GM20431 (cell line): ENCODE measurements around the gene LIMK1.

Source experiments
- in situ Hi-C: fragments of 300-500 bp; cut with MseI, MboI; formaldehyde crosslinking; loops from one replicate; pipeline ENCODE4 v1.15.0; 2020; ENCODE audit warnings: low sequenced_read_pairs; ENCODE audit not compliant: unreplicated experiment

Gene LIMK1

DNA sequence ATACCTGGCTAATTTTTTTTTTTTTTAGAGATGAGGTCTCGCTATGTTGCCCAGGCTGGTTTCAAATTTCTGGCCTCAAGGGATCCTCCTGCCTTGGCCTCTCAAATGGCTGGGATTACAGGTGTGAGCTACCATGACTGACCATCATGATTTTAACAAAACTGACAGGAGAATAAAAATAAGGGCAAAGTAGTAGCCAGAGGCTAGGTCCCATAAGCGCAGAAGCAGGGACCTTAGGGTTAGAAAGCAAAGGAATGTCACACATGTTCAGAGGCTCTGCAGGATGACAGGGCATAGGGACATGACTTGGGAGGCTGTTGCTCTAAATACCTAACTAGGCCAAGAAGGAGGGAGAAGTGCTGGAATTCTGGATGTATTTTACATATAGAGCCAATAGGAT, 5.1 kb upstream of the LIMK1 start:
- in situ Hi-C loops, result no loop called here

DNA sequence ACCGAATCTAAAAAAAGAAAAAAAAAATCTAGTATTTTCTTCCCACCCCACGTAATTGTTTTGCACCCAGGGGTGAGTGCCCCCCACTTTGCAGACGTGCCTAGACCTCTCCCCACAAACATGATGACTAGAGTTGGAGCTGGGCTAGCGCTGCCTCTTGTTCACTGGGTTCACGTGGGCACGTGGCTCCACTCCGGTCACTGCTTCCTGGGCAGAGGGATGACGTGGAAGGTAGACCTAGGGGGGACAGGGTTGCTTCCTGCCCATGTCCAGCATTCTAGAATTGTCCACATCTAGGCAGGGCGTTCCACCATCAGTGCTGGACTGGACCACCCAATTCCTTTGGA, 861 bp upstream of the LIMK1 start:
- in situ Hi-C loops, result no loop called here

DNA sequence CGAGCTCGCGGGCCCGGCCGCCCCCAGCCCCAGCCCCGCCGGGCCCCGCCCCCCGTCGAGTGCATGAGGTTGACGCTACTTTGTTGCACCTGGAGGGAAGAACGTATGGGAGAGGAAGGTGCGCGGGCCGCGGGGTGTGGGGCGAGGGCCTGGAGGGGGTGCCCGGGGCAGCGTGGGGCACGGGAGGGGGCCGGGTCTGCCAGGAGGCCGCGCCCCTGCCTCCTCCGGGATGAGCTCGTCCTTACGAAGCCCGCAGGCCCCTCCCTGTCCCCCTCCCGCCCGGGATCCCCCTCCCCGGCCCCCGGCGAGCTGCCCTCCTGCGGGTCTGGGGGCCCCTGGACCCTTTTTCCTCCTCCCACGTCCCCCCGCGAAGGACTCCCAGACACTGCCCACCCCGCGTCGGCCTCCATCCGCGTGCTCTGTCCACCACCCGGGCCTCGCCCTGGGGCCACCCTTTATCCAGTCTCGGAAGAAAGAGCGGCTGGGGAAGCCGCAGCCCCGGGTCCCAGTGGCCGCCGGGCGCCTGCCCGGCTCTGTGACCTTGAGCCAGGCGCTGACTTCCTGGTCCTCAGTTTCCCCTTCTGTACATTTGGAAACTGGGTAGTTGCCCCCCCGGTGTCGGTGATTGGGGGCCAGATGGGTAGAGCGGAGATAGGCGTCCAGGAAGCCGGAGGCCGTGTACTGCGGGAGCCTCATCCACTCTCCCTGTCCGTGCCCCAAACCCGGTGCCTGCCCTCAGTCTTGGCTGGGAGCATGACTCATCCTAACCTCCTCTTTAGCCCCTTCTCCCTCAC, 521 bp downstream of the LIMK1 start:
- in situ Hi-C loops, result no loop called here

DNA sequence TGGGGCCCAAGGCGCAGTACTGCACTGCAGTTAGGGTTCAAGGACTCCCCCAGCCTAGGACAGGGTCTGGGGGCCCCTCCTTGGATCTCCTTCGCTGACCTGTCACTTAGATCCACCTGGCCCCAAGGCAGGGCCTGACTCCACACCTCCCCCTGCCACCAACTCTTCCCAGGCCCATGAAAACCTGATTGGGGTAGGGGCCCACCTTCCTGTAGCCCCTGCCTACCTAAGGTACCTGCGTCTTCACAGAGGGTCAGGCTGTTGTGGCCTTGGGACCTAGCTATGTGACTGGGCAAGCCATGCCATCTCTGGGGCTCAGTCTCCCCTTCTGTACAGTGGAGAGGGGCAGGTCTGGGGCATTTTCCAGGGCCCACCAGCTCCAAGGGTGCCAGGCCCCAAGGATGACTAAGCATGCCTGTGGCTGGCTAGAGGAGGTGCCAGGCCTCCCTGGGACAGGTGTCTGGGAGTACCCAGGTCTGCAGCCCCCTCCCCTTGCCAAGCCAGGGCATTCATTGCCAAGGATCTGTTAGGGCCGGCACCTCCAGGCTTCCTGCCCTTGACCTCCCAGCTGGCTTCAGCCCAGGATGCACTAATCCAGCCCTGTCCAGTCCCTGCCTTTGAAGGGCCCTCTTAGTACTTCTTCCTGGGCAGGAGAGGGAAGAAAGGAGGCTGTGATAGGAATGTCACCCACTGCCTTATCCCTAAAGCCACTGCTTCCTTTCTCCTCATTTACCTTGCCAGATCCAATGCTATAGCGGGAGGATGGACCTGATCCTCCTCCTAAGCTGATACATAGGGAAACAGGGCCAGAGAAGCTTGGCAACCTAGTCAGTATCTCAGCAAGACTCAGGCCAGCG, 1.3 kb downstream of the LIMK1 start:
- in situ Hi-C loops, result no loop called here

DNA sequence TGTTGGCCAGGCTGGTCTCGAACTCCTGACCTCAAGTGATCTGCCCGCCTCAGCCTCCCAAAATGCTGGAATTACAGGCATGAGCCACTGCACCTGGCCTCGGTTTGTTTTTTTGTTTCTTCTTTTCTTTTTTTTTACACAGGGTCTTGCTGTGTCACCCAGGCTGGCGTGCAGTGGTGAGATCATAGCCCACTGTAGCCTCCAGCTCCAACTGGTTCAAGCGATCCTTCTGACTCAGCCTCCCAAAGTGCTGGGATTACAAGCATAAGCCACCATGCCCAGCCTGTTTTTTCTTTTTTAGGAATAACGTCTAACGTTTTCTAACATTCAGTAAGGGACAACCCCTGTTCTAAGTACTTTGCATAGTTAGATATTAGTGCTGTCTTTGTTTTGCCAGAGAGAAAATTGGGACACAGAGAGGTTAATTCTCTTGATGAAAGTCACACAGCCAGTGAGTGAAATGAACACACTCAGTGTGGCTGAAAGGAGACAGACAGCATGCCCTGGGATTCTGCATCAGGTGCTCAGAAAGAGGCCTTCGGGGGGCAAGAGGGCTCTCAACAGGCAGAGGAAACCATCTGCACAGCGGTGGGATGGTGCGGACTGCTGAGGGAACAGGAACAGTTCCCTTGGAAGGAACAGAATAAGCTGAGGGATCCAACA, 4.3 kb downstream of the LIMK1 start:
- in situ Hi-C loops, result no loop called here

DNA sequence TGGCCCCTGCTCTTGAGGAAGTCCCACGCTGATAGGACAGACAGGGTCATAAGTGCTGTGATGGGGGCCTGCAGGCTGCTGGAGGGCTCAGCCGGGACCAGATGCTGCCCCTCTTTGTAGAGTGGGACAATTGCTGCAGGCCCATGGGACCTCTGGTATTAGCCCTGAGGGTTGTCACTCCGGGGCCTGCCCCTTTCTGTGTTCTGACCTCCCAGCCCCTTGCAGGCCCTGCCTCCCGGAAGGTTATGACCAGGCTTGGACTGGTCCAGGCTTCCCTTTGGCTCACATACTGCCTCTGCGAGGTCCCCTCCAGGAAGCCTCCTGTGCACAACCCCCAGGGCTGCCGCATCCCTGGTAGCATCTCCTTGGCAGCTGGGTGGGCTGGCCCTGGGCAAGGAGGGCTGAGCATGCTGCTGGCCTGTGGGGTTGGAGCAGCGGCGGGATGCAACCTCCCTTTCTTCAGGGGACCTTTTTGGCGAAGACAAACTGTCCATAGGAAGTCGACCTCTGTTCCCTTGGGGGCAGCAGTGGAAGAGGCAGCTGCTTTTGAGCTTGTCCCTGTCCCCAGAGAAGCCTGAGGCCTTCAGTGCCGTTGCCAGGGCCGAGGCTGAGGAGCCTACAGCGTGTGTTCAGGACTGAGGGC, 8.8 kb downstream of the LIMK1 start:
- in situ Hi-C loops, result no loop called here

DNA sequence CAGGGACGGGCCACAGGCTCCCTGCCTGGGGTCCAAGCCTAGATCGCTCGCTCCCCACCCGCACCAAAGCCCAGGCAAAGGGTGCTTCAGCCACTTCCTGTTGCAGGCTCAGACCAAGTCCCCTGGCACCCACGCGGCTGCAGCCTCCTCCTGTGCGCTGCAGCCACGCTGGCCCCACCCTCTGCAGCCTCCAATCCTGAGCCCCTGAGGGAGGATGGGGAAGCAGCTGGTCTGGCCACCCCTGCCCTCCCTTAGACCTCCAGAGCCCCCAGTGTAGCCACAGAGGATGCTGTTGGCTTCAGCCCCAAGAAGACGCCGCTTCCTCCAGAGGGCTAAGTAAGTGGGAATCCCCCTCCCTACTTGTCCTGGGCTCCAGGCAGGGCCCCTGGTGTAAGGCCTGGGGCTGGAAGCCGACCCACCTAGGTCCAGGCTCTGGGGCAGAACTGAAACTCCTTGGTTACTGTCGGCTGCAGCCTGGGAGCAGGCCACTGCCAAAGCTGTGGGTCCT, 9.4 kb downstream of the LIMK1 start:
- in situ Hi-C loops, result no loop called here

DNA sequence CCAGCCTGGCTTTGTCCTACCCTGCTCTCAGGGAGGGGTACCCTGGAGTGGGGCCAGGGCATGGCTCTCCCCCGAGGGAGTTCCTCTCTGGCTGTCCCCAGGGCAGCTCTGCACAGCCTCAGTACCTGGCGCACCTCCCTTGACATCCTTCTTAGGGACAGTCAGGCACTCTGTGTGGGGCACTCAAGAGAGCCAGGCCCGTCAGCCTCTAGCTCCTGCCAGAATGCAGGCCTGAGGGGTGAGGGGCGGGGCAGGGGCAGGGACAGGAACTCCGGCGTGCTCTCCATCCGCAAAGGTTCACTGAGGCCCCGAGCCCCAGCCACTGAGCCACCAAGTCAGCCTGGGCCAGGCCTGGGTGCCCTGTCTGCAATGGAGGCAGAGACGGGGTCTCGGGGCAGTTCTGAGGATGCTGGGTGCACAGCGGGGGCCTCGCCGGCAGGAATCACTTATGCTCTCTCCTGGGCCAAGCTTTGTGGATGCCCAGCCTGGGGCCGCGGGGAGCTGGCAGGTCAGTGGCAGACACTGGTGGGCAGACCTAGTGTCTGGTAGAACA, 10.1 kb downstream of the LIMK1 start:
- in situ Hi-C loops, result no loop called here

DNA sequence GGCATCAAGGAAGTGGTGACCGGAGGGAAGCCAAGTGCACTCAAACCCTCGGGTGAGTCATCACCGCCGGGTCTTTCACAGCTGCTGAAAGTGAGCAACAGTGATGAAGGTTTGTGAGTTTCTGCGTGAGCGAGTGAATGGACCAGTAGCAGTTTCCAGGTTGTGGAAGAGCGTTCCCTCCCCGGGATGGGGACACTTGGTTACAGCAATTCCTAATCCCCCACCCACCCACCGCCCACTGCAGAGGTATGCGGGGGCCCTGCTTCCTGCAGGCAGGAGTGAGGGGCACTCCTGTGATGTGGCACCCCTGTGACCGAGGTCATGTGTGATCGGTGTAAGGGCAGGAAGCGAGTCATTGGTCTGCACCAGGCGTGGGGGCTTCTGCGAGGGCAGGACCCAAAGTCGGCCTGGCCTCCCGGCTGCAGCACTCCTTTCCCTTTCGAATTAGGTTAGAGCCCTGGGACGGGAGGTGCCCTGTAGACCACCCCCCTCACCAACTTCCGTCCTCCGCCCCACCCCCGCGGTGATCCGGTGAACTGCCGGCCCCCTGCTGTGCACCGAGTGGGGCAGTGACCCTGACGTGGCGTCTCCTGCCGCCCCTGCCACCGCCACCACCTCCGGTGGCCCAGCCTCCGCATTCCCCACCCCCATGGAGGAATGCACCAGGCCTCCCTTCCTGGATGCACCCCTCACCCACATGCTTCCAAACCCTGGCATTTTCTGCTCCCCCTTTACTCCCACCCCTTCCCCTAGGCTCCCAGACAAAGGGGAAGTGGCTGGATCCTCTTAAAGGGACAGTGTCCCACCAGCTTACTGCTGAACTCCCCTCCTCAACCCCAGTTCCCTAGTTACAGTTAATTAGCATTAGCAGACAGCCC, 10.9 kb downstream of the LIMK1 start:
- in situ Hi-C loops, result no loop called here

DNA sequence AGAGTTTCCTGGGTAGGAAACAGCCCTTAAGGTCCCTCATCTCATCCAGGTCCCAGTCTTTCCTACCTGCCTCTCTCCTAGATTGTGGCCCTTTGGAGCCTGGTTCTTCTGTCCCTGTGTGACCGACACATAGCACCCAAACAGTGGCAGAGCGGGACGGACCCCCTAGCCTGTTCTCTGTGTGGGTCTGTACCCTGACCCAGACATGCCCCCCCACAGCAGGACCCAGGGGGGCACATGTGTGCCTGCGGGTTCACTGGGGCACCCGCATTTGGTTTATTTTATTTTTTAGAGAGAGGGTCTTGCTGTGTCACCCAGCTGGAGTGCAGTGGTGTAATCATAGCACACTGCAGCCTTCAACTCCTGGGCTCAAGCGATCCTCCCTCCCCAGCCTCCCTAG, 11.5 kb downstream of the LIMK1 start:
- in situ Hi-C loops, result no loop called here

DNA sequence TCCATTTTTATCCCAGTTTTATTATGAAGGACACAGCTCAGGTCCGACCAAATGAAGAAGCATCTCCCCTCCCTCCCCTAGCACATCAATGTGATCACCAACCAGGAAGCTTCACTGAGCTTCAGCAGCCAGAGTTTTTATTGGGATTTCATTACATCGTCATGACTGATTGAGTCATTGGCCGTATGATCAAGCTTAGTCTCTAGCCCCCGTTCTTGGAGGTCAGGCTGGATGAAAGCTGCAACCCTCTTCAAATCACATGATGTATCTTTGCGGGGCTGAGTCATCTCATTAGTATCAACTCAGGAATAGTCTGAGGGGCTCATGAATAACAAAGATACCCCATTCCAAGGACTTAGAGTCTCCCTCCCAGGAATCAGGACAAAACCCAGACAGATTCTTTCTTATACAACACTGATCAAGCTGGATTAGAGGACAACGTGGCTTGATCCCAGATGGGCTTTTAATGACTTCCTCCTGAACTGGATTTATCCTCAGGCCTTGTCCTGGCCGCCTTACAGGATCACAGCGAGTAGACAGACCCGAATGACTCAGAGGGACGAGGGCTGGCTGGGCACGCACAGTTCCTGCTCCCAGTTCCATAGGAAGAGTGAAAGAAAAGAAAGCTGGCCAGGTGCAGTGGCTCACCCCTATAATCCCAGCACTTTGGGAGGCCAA, 14.5 kb downstream of the LIMK1 start:
- in situ Hi-C loops, result no loop called here

DNA sequence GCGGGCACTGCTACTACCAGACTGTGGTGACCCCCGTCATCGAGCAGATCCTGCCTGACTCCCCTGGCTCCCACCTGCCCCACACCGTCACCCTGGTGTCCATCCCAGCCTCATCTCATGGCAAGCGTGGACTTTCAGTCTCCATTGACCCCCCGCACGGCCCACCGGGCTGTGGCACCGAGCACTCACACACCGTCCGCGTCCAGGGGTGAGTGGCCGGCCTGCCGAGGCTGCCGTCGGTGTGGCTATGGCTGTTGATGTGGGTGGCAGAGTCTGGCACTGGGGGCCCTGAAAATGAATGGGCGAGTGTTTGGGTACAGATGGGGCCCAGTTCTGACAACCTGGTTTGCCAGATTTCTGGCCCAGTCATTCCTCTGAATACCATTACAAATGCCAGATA, 15.4 kb downstream of the LIMK1 start:
- in situ Hi-C loops, result no loop called here

DNA sequence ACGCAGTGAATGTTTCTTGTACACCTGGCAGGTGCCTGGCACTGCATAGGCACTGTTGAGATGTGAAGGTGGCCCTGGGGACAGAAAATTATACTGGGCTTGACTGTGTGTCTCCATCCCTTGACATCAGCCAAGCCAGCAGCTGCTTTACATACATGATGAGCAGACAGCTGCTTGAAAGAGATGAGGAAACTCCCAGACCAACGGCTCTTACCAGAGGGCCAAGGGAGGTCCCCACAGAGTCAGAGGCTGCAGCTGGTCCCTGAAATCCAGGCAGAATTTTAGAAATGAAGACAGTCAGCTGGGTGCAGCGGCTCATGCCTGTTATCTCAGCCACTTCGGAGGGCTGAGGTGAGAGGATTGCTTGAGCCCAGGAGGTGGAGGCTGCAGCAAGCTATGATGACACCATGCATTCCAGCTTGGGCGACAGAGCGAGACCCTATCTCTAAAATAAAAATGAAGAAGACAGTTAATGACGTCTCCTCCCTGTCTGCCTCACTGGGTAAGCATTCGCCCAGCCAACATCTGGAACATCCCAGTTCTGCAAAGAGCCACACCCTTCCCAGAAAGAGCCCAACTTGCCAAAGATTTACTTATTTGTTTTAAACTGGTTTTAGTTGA, 17.6 kb downstream of the LIMK1 start:
- in situ Hi-C loops, result no loop called here

DNA sequence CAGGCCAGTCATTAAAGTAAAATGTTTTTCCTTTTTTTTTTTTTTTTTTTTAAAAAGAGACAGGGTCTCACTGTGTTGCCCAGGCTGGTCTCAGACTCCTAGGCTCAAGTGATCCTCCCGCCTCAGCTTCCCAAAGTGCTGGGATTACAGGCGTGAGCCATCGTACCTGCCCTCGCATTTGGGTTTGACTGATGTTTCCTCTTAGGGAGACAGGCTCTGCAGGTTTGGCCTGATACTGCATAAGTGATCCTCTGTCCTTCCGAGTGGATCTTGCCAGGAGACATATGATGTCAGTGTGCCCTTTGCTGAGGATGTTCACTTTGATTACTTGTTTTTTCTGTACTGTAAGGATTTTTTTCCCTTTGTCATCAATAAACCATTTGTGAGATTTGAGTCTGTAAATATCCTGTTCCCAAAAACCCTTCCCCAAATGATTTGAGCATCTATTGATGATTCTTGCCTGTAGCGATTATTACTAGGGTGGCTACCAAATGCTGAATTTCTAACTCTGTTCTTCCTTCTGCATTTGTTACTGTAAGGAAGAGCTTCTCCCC, 19.7 kb downstream of the LIMK1 start:
- in situ Hi-C loops, result no loop called here

DNA sequence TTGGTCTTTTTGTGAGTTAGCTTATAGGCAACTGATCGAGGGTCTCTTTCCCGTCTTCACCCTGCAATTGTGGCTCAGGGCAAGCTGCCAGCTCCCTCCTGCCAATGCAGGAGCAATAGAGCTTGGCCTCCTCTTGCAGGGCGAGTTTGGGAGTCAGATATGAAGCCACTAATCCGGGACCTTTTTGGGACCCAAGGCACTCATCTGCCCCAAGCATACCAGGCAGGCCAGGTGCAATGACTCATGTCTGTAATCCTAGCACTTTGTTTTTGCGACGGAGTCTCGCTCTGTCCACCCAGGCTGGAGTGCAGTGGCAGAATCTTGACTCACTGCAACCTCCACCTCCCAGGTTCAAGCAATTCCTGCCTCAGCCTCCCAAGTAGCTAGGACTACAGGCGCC, 21.1 kb downstream of the LIMK1 start:
- in situ Hi-C loops, result no loop called here

DNA sequence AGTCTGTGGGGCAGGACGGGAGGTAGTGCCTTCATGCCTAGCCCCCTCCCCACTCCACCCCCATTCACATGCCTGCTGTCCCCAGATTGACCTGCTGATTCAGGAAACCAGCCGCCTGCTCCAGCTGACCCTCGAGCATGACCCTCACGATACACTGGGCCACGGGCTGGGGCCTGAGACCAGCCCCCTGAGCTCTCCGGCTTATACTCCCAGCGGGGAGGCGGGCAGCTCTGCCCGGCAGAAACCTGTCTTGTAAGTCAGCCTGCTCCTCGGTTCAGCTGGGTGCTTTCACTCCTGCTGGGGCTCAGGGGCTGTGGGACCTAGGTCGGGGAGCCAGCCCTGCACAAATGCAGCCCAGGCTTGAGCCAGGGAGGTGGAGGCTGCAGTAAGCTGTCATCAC, 22.4 kb downstream of the LIMK1 start:
- in situ Hi-C loops, result no loop called here

DNA sequence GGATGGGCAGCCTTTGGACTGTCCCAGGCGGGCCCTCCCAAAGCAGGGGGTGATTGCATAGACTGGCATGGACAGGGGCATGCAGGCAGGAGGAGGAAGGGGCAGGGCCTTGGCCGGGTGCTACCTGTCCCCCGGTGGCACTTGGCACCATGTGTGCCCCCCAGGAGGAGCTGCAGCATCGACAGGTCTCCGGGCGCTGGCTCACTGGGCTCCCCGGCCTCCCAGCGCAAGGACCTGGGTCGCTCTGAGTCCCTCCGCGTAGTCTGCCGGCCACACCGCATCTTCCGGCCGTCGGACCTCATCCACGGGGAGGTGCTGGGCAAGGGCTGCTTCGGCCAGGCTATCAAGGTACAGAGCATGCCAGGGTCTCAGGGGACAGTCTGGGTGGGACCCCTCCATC, 23.2 kb downstream of the LIMK1 start:
- in situ Hi-C loops, result no loop called here

DNA sequence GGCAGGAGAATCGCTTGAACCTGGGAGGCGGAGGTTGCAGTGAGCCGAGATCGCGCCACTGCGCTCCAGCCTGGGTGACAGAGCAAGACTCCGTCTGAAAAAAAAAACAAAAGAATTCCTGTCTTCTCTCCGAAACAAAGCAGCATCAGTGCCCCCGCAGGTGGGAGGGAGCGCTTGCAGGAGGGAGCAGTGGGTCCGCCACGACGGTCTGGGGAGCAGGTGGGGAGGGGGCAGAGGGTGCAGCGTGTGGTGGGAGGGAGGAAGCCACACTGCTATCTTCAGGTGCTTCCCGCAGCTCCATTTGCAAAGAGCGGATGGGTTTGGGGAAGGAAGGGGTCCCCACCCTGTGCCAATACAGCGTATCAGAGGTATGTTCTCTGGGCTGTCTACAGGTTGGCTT, 31.7 kb downstream of the LIMK1 start:
- in situ Hi-C loops, result no loop called here
